ENCODE results near the gene ZDHHC4. TPM values are rescaled to one million over a fixed set of nuclear protein-coding genes. Genes with fewer than 3 reads are reported as not detected.

ZDHHC4 gene
- total and polyA plus RNA-seq, 8 donors = 4.1 to 78.4 (median 43.9) TPM

GRCh38 chr7:6530626-6531491 is 46.4 kb upstream of the ZDHHC4 start:
- Histone ChIP-seq H3K36me3 (no peaks in the 10 kb centered on the region), H3K27ac (no peak overlapping the region), H3K27me3 (peaks cover 0 to 100% (median 56%) of the 10 kb centered on the region in 3 donors), H3K4me1 (peaks cover 9 to 24% (median 19%) of the 10 kb centered on the region in 4 donors), H3K9me3 (no peaks in the 10 kb centered on the region), H3K4me3 (peak overlapping the region; percentile 31 to 53 (median 39))
- intact Hi-C loops (cut with DNase I; ENCODE audit: low total_unique reads) = no loop called here
- peak; percentile 42 to 61 for DNase-seq
- WGBS, 5 donors = 2 to 3% (median 2%) methylated on average over 45 to 74 of the region's 74 CpGs
- no peak for TF ChIP-seq POLR2AphosphoS5 (IDR thresholded peaks at IDR 0.05)
- no peak for TF ChIP-seq EP300 (IDR thresholded peaks at IDR 0.05)
- TF ChIP-seq CTCF (IDR thresholded peaks at IDR 0.05) = no peak
- TF ChIP-seq POLR2A (IDR thresholded peaks at IDR 0.05) = no peak

GRCh38 chr7:6531492-6532279 is 45.6 kb upstream of the ZDHHC4 start:
- DNase-seq = no peak
- Histone ChIP-seq H3K27me3 (peaks cover 0 to 100% (median 56%) of the 10 kb centered on the region in 3 donors), H3K36me3 (no peaks in the 10 kb centered on the region), H3K4me3 (peak overlapping the region in 2 of 4 donors; percentile 42 to 53), H3K9me3 (no peaks in the 10 kb centered on the region), H3K4me1 (peaks cover 8 to 26% (median 22%) of the 10 kb centered on the region in 4 donors), H3K27ac (no peak overlapping the region)
- TF ChIP-seq POLR2A (IDR thresholded peaks at IDR 0.05) (no peak), CTCF (IDR thresholded peaks at IDR 0.05) (no peak), POLR2AphosphoS5 (IDR thresholded peaks at IDR 0.05) (no peak), EP300 (IDR thresholded peaks at IDR 0.05) (no peak)
- WGBS, 5 donors = 27 to 43% (median 34%) methylated on average over 13 to 19 of the region's 19 CpGs
- intact Hi-C loops (cut with DNase I; ENCODE audit: low total_unique reads) = no loop called here

GRCh38 chr7:6532516-6532915 is 44.7 kb upstream of the ZDHHC4 start:
- H3K4me1 ChIP-seq = peaks cover 8 to 26% (median 22%) of the 10 kb centered on the region in 4 donors
- intact Hi-C loops (cut with DNase I; ENCODE audit: low total_unique reads) = no loop called here
- no peaks in the 10 kb centered on the region for H3K9me3 ChIP-seq
- 32 to 59% (median 56%) methylated on average over 5 to 7 of the region's 7 CpGs for WGBS, 5 donors
- peaks cover 0 to 100% (median 53%) of the 10 kb centered on the region in 3 donors for H3K27me3 ChIP-seq
- H3K27ac ChIP-seq = no peak overlapping the region
- H3K36me3 ChIP-seq = no peaks in the 10 kb centered on the region
- no peak overlapping the region for H3K4me3 ChIP-seq
- no peak for DNase-seq
- TF ChIP-seq POLR2AphosphoS5 (IDR thresholded peaks at IDR 0.05) (no peak), EP300 (IDR thresholded peaks at IDR 0.05) (no peak), CTCF (IDR thresholded peaks at IDR 0.05) (no peak), POLR2A (IDR thresholded peaks at IDR 0.05) (no peak)

- DNase-seq = no peak
- H3K4me1 ChIP-seq = peaks cover 8 to 26% (median 22%) of the 10 kb centered on the region in 4 donors
- no peaks in the 10 kb centered on the region for H3K36me3 ChIP-seq
- no peak for TF ChIP-seq CTCF (IDR thresholded peaks at IDR 0.05)
- TF ChIP-seq POLR2AphosphoS5 (IDR thresholded peaks at IDR 0.05) = no peak
- no peak for TF ChIP-seq EP300 (IDR thresholded peaks at IDR 0.05)
- no peak for TF ChIP-seq POLR2A (IDR thresholded peaks at IDR 0.05)
- intact Hi-C loops (cut with DNase I; ENCODE audit: low total_unique reads) = no loop called here
- H3K27me3 ChIP-seq = peaks cover 8 to 100% (median 51%) of the 10 kb centered on the region in 3 donors
- WGBS, 5 donors = 39 to 50% (median 43%) methylated on average over 12 of the region's 12 CpGs
- no peak overlapping the region for H3K4me3 ChIP-seq
- no peaks in the 10 kb centered on the region for H3K9me3 ChIP-seq
- no peak overlapping the region for H3K27ac ChIP-seq
Observed at GRCh38 chr7:6533893-6534495, 43.3 kb upstream of the ZDHHC4 start.
